BLaER1 (cell line): ENCODE data around the gene COLEC12.
A peak's percentile ranks its signal among the peaks of the same experiment; 100 is the strongest.

Experiments
- H3K27ac ChIP-seq: shearing (Covaris generic); formaldehyde crosslinking; 2 replicates; pipeline ENCODE4 v1.8.1; 2022
- H3K27me3 ChIP-seq: shearing (Covaris generic); formaldehyde crosslinking; 2 replicates; pipeline ENCODE4 v1.8.1; 2022
- H3K36me3 ChIP-seq: shearing (Covaris generic); formaldehyde crosslinking; 2 replicates; pipeline ENCODE4 v1.8.1; 2022
- H3K4me1 ChIP-seq: shearing (Covaris generic); formaldehyde crosslinking; 2 replicates; pipeline ENCODE4 v1.8.1; 2022
- H3K4me2 ChIP-seq: shearing (Covaris generic); formaldehyde crosslinking; 2 replicates; pipeline ENCODE4 v1.8.1; 2022
- H3K4me3 ChIP-seq: shearing (Covaris generic); formaldehyde crosslinking; 2 replicates; pipeline ENCODE4 v1.8.1; 2022
- H3K9ac ChIP-seq: shearing (Covaris generic); formaldehyde crosslinking; 2 replicates; pipeline ENCODE4 v1.8.1; 2022
- H3K9me3 ChIP-seq: shearing (Covaris generic); formaldehyde crosslinking; 2 replicates; pipeline ENCODE4 v1.8.1; 2022
- H4K20me1 ChIP-seq: shearing (Covaris generic); formaldehyde crosslinking; 2 replicates; pipeline ENCODE4 v1.8.1; 2022
- Cebpa-rat ChIP-seq: shearing (Covaris generic); IDR thresholded peaks from 2 replicates; pipeline ENCODE4 v1.8.1; 2022

The COLEC12 gene

DNA sequence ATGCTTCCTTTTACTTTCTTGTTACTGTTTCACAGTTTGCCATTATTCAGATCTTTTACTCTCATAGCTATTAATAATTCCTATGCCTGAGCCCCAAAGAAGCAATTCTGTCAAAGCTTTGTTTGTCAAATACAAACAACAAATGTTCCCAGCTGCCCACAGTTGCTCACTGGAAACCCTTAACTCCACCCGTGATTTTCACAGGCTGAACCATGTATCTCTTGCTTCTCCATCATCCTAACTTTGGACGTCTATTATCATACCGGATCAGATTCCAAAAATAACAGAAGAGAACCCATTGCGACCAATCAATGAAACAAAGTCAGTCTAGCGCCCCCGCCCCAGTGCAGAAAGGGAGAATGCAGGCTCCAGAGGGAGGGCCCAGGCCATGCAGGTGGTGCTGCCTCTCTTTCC, 24.2 kb downstream of the COLEC12 start:
- H3K9ac ChIP-seq = no peak overlapping the region
- H3K36me3 ChIP-seq = no peaks in the 10 kb centered on the region
- peaks cover 33% of the 10 kb centered on the region for H3K4me1 ChIP-seq
- no peak overlapping the region for H3K27ac ChIP-seq
- peak overlapping the region; percentile 22 for H3K4me2 ChIP-seq
- H3K9me3 ChIP-seq = no peaks in the 10 kb centered on the region
- H3K27me3 ChIP-seq = no peaks in the 10 kb centered on the region
- no peak for TF ChIP-seq Cebpa-rat
- no peaks in the 10 kb centered on the region for H4K20me1 ChIP-seq
- H3K4me3 ChIP-seq = no peak overlapping the region

DNA sequence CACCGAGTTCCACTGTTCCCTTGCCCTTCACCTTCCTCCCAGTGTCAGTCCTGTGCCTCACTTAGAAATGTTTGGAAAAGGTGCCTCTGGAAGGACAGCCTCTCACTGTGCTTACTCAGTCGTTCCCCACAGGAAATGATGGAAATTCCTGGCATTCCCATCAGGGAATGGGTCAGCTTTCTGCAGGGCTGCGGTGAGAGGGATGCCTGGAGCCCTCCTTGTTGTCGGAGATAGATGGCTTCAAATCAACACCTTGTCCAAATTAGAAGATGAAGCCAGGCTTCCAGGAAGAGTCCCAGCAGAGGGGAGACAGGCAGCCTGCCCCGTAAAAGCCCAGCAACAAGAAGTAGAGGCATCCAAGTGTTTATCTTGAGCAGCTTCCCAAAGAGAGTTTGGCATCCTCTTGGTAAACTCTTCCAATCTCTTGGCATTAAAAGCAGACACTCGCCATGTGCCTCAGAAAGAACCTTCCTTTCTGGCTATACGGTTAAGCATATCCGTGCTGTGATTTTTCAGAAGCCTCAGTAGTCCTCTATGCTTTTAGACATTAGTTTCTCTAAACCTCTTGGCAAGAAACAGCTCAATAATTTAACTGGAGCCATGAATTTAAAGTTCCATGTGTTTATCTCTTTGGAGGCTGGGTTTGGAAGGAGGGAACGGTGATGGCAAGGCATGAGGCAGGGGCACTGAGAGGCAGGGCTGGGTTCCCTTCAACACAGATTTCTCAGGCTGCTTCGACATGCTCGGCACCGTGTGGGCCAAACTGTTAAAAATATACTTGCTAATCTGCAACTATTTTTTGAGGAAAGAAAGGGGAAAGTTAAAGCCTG, 25.1 kb downstream of the COLEC12 start:
- no peak for TF ChIP-seq Cebpa-rat
- no peaks in the 10 kb centered on the region for H4K20me1 ChIP-seq
- H3K27me3 ChIP-seq = no peaks in the 10 kb centered on the region
- H3K4me3 ChIP-seq = no peak overlapping the region
- no peaks in the 10 kb centered on the region for H3K36me3 ChIP-seq
- peaks cover 25% of the 10 kb centered on the region for H3K4me1 ChIP-seq
- no peak overlapping the region for H3K27ac ChIP-seq
- H3K4me2 ChIP-seq = peak overlapping the region; percentile 22
- no peaks in the 10 kb centered on the region for H3K9me3 ChIP-seq
- H3K9ac ChIP-seq = no peak overlapping the region

DNA sequence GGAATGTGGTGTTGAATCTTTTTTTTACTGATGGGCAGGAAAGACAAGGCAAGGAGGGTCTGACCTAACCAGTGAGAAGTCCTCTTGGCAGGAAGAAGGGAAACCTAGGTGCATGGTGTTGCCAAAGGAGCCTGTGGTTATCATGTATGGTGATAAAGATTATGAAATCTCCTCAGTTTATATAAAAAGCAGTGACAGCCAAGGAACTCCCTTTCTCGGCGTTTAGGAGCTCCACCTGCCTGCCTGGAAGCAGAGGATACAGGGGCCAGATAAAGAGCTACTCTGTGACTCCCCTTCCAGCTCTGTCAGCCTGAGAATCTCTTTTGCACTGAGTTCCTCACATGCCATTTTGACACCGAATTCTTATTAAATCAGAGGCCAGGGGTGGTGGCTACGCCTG, 26.1 kb downstream of the COLEC12 start:
- no peak overlapping the region for H3K9ac ChIP-seq
- no peak overlapping the region for H3K4me2 ChIP-seq
- H3K4me1 ChIP-seq = peaks cover 26% of the 10 kb centered on the region
- H3K9me3 ChIP-seq = no peaks in the 10 kb centered on the region
- no peaks in the 10 kb centered on the region for H3K36me3 ChIP-seq
- H3K4me3 ChIP-seq = no peak overlapping the region
- H4K20me1 ChIP-seq = no peaks in the 10 kb centered on the region
- no peak for TF ChIP-seq Cebpa-rat
- no peak overlapping the region for H3K27ac ChIP-seq
- no peaks in the 10 kb centered on the region for H3K27me3 ChIP-seq

DNA sequence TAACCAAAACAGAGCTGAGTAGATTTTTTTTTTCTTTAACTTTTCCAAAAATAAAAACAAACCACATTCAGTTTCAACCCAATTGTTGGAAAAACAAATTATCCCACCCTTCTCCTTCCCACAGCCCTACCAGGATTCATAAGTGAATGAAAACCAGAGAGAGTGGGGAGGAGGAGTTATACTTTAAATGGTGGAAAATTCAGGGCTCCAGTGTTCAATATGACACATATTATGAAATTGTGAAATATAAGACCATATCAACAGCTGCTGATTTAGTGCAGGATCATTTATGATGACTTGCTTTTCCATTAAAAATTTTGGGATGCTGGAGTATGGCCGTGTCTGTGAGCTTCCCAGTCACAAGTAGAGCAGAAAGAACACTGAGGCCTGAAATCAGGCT, 26.7 kb downstream of the COLEC12 start:
- no peak overlapping the region for H3K9ac ChIP-seq
- no peak overlapping the region for H3K27ac ChIP-seq
- no peaks in the 10 kb centered on the region for H3K27me3 ChIP-seq
- H4K20me1 ChIP-seq = no peaks in the 10 kb centered on the region
- no peaks in the 10 kb centered on the region for H3K36me3 ChIP-seq
- peaks cover 27% of the 10 kb centered on the region for H3K4me1 ChIP-seq
- TF ChIP-seq Cebpa-rat = no peak
- H3K4me3 ChIP-seq = no peak overlapping the region
- no peaks in the 10 kb centered on the region for H3K9me3 ChIP-seq
- no peak overlapping the region for H3K4me2 ChIP-seq

DNA sequence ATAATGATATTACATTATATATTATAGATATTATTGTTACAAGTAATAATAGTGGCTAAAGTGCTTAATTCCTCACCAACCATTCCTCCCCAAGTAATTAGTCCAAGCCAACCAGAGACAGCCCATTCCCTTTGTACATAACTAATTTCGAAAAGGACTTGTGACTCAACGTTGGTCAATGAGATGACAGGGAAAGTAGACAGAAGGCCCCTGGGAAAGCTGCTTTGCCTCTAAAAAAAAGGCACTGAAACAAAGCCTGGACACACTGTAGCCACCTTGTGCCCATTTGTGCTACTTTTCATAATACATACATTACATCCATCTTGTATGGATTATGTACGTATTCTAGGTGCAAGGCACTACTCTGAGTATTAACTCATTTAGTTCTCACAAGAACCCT, 28.8 kb downstream of the COLEC12 start:
- H3K4me2 ChIP-seq = no peak overlapping the region

DNA sequence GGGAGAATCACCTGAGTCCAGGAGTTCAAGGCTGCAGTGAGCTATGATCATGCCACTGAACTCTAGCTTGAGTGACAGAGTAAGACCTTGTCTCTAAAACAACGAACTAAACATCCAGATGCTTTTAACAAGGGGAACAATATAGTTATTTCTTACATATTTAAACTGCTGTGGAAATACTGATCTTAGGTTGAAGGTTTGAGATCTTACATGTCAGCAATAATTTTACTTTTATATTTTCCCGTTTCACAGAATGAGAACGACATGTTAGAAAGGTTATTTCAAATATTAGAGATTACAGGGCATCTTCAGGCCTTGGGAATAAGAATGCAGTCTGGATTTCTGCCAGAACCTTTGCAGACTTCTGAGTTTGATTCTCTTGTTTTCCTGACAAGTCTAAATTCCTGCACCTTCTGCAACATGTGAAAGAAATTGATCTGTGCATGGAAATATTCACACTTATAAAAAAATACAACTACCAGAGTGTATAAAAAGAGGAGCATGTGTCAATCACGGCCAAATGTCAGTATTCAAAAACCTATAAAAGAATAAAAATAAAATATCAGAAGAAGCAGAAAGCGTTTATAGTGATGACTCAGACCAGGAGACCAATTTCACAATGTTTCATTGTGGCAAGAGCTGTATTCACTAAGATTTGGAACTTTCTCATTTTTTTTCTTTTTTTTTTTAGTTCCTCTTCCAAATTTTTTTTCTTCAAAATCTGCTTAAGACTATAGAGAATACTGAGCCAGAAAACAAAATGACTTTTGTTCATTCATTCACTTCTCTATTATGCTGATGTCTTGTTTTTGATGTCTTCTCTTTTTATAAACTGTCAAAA, 29.6 kb downstream of the COLEC12 start:
- H3K27ac ChIP-seq = no peak overlapping the region
- no peaks in the 10 kb centered on the region for H3K9me3 ChIP-seq
- no peak for TF ChIP-seq Cebpa-rat
- H3K36me3 ChIP-seq = no peaks in the 10 kb centered on the region
- H3K27me3 ChIP-seq = no peaks in the 10 kb centered on the region
- no peak overlapping the region for H3K4me2 ChIP-seq
- H3K9ac ChIP-seq = no peak overlapping the region
- H4K20me1 ChIP-seq = no peaks in the 10 kb centered on the region
- no peak overlapping the region for H3K4me3 ChIP-seq
- peaks cover 43% of the 10 kb centered on the region for H3K4me1 ChIP-seq

More for the DNA sequence above, 28.8 kb downstream of the COLEC12 start:
- H3K4me1 ChIP-seq = peaks cover 45% of the 10 kb centered on the region
- H3K9me3 ChIP-seq = no peaks in the 10 kb centered on the region
- H3K27me3 ChIP-seq = no peaks in the 10 kb centered on the region
- TF ChIP-seq Cebpa-rat = no peak
- no peaks in the 10 kb centered on the region for H3K36me3 ChIP-seq
- no peak overlapping the region for H3K9ac ChIP-seq
- no peak overlapping the region for H3K27ac ChIP-seq
- H3K4me3 ChIP-seq = no peak overlapping the region
- no peaks in the 10 kb centered on the region for H4K20me1 ChIP-seq

DNA sequence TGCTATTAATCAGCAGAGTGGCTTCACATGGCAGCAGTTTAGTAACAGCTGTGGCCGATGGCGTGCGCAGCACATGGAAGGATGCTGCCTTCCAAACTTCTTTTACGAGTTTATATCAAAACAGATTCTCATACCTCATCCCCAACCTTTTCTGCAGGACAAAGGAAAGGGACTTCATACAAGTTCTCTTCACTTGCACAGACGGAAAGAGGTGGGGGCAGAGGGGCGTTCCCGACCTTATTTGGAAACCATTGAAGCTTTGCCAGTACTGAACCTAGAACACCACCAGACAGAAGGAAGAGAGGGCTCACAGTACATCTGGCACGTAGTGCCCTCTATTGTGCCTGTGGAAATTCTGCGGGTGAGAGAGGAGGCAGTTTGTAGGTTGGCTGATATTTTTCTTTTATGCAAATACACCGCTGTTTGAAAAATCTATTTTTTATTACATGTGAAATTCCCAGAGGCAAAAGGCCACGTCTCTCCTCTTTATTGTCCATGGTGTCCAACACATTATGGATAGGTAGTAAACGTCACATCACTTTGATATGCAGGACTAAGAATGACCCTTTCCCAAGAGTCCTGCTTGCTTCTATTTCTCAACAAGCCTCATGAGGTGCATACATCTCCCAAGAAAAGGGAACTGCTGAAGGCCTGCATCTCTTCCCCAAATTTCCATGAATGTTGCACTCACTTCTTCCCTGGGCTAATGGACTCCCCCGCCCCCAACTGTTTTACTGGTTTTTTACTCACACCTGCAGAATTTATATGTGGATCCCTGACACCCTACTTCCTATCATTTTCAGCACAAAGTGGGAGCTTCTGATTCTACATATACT, 31.3 kb downstream of the COLEC12 start:
- Histone ChIP-seq H3K4me3 (no peak overlapping the region), H3K4me2 (peak overlapping the region; percentile 77), H4K20me1 (no peaks in the 10 kb centered on the region), H3K9me3 (no peaks in the 10 kb centered on the region), H3K27ac (peak overlapping the region; percentile 48; the same call in 1 of the 2 replicates), H3K9ac (no peak overlapping the region), H3K36me3 (no peaks in the 10 kb centered on the region), H3K27me3 (no peaks in the 10 kb centered on the region), H3K4me1 (peaks cover 43% of the 10 kb centered on the region)
- no peak for TF ChIP-seq Cebpa-rat

DNA sequence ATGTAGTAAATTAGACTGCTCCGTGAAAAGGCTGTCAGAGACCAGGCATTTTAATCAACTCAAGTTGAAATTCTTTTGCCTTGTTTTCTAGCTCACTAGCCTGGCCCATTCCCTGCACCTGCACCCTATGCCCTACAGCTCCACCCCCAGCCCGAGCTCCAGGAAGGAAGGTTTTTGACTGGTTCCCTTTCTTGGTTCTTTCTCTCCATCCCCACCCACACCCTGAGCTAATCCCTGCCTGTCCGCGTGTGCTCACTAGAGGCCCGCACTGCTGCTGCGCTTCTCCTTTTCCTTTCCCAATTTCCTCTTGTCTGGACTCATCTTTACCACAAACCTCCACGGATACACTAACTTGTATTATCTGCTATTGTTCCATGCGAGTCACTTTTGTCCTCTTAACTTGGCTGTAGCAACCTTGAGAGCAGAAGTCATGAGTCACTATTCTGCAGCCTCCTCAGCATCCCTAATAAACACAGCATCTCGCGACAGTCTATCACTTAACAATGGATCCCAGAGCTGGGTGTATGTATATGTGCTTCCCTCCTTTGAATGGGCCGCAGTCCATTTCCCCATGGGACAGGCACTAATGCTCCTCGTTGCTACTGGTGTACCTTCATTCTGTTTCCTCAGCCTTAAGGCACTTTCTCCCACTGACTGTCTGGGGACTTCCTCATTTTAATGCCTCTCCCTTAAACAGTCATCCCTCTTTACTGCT, 36.5 kb downstream of the COLEC12 start:
- Histone ChIP-seq H3K9ac (no peak overlapping the region), H3K4me1 (peaks cover 68% of the 10 kb centered on the region), H3K27me3 (no peaks in the 10 kb centered on the region), H3K4me2 (peak overlapping the region; percentile 73), H3K27ac (peak overlapping the region; percentile 46), H3K36me3 (no peaks in the 10 kb centered on the region), H3K9me3 (peaks cover 31% of the 10 kb centered on the region), H3K4me3 (no peak overlapping the region), H4K20me1 (no peaks in the 10 kb centered on the region)
- no peak for TF ChIP-seq Cebpa-rat

DNA sequence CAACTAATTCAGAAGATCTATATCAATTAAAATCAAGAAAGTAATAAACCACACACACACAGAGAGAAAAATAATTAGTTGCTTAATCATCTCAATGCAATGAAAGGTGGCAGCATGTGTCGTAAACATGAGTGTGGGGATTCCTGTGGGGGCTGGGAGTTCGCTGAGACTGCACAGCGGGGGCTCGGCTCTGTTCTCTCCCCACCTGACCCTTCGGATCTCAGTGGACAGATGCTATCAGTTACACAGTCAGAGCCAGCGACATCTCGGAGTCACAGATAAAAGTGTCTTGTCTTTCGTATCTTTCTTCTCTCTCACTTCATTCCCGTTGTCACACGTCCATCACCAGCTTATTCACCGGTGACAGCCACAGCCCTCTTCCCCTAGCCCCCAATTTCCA, 37.1 kb downstream of the COLEC12 start:
- peak overlapping the region; percentile 73 for H3K4me2 ChIP-seq
- H3K4me1 ChIP-seq = peaks cover 68% of the 10 kb centered on the region
- H3K27me3 ChIP-seq = no peaks in the 10 kb centered on the region
- no peak overlapping the region for H3K9ac ChIP-seq
- no peak overlapping the region for H3K4me3 ChIP-seq
- H4K20me1 ChIP-seq = no peaks in the 10 kb centered on the region
- peak overlapping the region; percentile 46 for H3K27ac ChIP-seq
- no peak for TF ChIP-seq Cebpa-rat
- peaks cover 36% of the 10 kb centered on the region for H3K9me3 ChIP-seq
- no peaks in the 10 kb centered on the region for H3K36me3 ChIP-seq
